Measurements from ENCODE around the gene CISH.

- TF ChIP-seq POLR2AphosphoS5 (IDR thresholded peaks at IDR 0.05; ENCODE audit: borderline replicate concordance, low read depth, low read length), result no peak
- TF ChIP-seq EZH2 (IDR thresholded peaks at IDR 0.05), result no peak
- no peak for TF ChIP-seq FOXP2 (optimal IDR thresholded peaks at IDR 0.05; ENCODE audit: control extremely low read depth, extremely low read length, insufficient read depth)
These were observed 14.8 kb upstream of the CISH start for GRCh38 chr3:50626401-50626800.

Data from SK-N-MC (cell line).